HG02678 (cell line): Measurements from ENCODE around the gene CYB561D2.
A peak's percentile ranks its signal among the peaks of the same experiment; 100 is the strongest.
"Not testable (repeated sequence)": the region's sequence is repeated elsewhere in the genome, so short reads cannot be mapped to it uniquely, and the experiment has no call there.

Experiments
- ATAC-seq: cut with Tn5 transposase; IDR thresholded peaks from one replicate; pipeline ENCODE4 v1.9.1; 2021; ENCODE audit warnings: mild to moderate bottlenecking, moderate library complexity; ENCODE audit not compliant: unreplicated experiment

Gene CYB561D2

GRCh38 chr3:50350527-50351322, at the start of gene CYB561D2, which contains the start of gene NPRL2:
Gene CYB561D2 (plus strand): TSS chr3:50350862. CDS start chr3:50351434, 572 bp downstream.
Gene NPRL2 (minus strand): TSS chr3:50350775. CDS start chr3:50350652, 123 bp downstream.
- peak; percentile 89 for ATAC-seq

GRCh38 chr3:50302095-50303012, 48.3 kb upstream of the CYB561D2 start:
- no peak for ATAC-seq

- ATAC-seq = no peak
Observed at GRCh38 chr3:50303013-50303815, 47.4 kb upstream of the CYB561D2 start, which contains the start of gene HYAL1. Gene HYAL1 (minus strand): TSS chr3:50303574. CDS start chr3:50302956, 618 bp downstream.

- no peak for ATAC-seq
Observed at GRCh38 chr3:50304601-50305000, 46.1 kb upstream of the CYB561D2 start.

- ATAC-seq = not testable (repeated sequence)
Observed at GRCh38 chr3:50312041-50312440, 38.6 kb upstream of the CYB561D2 start.

- no peak for ATAC-seq
Observed at GRCh38 chr3:50314342-50314741, 36.3 kb upstream of the CYB561D2 start.

GRCh38 chr3:50314816-50315215, 35.8 kb upstream of the CYB561D2 start:
- ATAC-seq = no peak

GRCh38 chr3:50316657-50317242, 33.9 kb upstream of the CYB561D2 start:
- no peak for ATAC-seq

GRCh38 chr3:50317300-50317699, 33.4 kb upstream of the CYB561D2 start:
- ATAC-seq = no peak

- no peak for ATAC-seq
Observed at GRCh38 chr3:50318163-50318562, 32.5 kb upstream of the CYB561D2 start.

- no peak for ATAC-seq
Observed at GRCh38 chr3:50318615-50319014, 32.0 kb upstream of the CYB561D2 start.

GRCh38 chr3:50319181-50319893, 31.3 kb upstream of the CYB561D2 start:
- no peak for ATAC-seq

GRCh38 chr3:50319894-50320625, 30.6 kb upstream of the CYB561D2 start:
- ATAC-seq = no peak

- peak; percentile 59 for ATAC-seq
Observed at GRCh38 chr3:50320853-50321335, 29.8 kb upstream of the CYB561D2 start.

- peak; percentile 83 for ATAC-seq
Observed at GRCh38 chr3:50321336-50322114, 29.1 kb upstream of the CYB561D2 start.

- ATAC-seq = no peak
Observed at GRCh38 chr3:50322115-50322385, 28.6 kb upstream of the CYB561D2 start.

GRCh38 chr3:50322386-50323091, 28.1 kb upstream of the CYB561D2 start, which contains the start of gene HYAL2:
Gene HYAL2 (minus strand): TSS chr3:50322745. CDS start chr3:50320489, 2,256 bp downstream.
- ATAC-seq = no peak
